ENCODE measurements around the gene SMARCAD1. TPM values are rescaled to one million over a fixed set of nuclear protein-coding genes. Genes with fewer than 3 reads are reported as not detected.

SMARCAD1 gene
- total and polyA plus RNA-seq, 4 donors: 3.6 to 18.8 (median 8.7) TPM

- Histone ChIP-seq H3K27me3 (ENCODE audit: control insufficient read depth in 4 of 4, insufficient read depth in 4 of 4, low read length in 3 of 4) (no peaks in the 10 kb centered on the region), H3K9me3 (ENCODE audit: control insufficient read depth in 4 of 4, low read length in 3 of 4) (peaks cover 0 to 3% (median 0%) of the 10 kb centered on the region in 4 donors), H3K9ac (ENCODE audit: low read depth in 1 of 2, low read length in 2 of 2) (no peak overlapping the region), H3K36me3 (ENCODE audit: control insufficient read depth in 4 of 4, insufficient read depth in 3 of 4, low read depth in 1 of 4, low read length in 3 of 4) (no peaks in the 10 kb centered on the region), H3K4me3 (ENCODE audit: low read depth in 1 of 3, low read length in 3 of 3) (no peak overlapping the region), H3K27ac (ENCODE audit: low read depth in 1 of 2, low read length in 2 of 2) (no peak overlapping the region), H3K4me1 (ENCODE audit: control insufficient read depth in 4 of 4, insufficient read depth in 4 of 4, low read length in 3 of 4) (no peaks in the 10 kb centered on the region)
- WGBS: 34% methylated on average over 6 of the region's 6 CpGs
- no peak for DNase-seq (ENCODE audit: low spot score)
- TF ChIP-seq CTCF (IDR thresholded peaks at IDR 0.05; ENCODE audit: low read depth, low read length, missing input control): no peak
- TF ChIP-seq TAF1 (conservative IDR thresholded peaks at IDR 0.05): no peak
- TF ChIP-seq MAX (IDR thresholded peaks at IDR 0.05): no peak
- no peak for TF ChIP-seq HNF4A (conservative IDR thresholded peaks at IDR 0.05)
- no peak for TF ChIP-seq GABPA (IDR thresholded peaks at IDR 0.05 in 1 of 2, conservative IDR thresholded peaks at IDR 0.05 in 1 of 2)
- no peak for TF ChIP-seq REST (IDR thresholded peaks at IDR 0.05)
- no peak for TF ChIP-seq ZBTB33 (IDR thresholded peaks at IDR 0.05)
- TF ChIP-seq FOXA1 (IDR thresholded peaks at IDR 0.05): no peak
- no peak for TF ChIP-seq JUND (IDR thresholded peaks at IDR 0.05)
- TF ChIP-seq HNF4G (IDR thresholded peaks at IDR 0.05): no peak
- TF ChIP-seq ATF3 (IDR thresholded peaks at IDR 0.05): no peak
- no peak for TF ChIP-seq FOXA2 (IDR thresholded peaks at IDR 0.05)
- TF ChIP-seq EGR1 (IDR thresholded peaks at IDR 0.05; ENCODE audit: low read depth in 2 of 2): no peak
- no peak for TF ChIP-seq RXRA (IDR thresholded peaks at IDR 0.05)
- no peak for TF ChIP-seq SP1 (IDR thresholded peaks at IDR 0.05)
These were observed 32.0 kb upstream of the SMARCAD1 start for GRCh38 chr4:94175553-94176261.

Data from liver (tissue), 9 donors.